Mesenchymal stem cell (in vitro differentiated cells and primary cell): Measurements from ENCODE around the gene FGF19.

Source experiments
- DNase-seq: peaks from one replicate; pipeline ENCODE4 v3.0.0-alpha.2; 2013
- H2AFZ ChIP-seq: one replicate; pipeline ENCODE4 v1.6.1; 2013; ENCODE audit warnings: low read depth, mild to moderate bottlenecking, control low read depth, inconsistent platforms, low read length, moderate library complexity
- H2AK5ac ChIP-seq: 2 replicates; pipeline ENCODE4 v1.6.1; 2013; ENCODE audit warnings: low read length, moderate library complexity, mild to moderate bottlenecking, inconsistent platforms; ENCODE audit not compliant: severe bottlenecking
- H2BK120ac ChIP-seq: one replicate; pipeline ENCODE4 v1.6.1; 2013; ENCODE audit warnings: low read depth, mild to moderate bottlenecking, inconsistent platforms, low read length, moderate library complexity
- H2BK12ac ChIP-seq, 2 experiments: one replicate each; pipeline ENCODE4 v1.6.1; 2013; ENCODE audit warnings: inconsistent platforms in 2 of 2, low read length in 2 of 2, mild to moderate bottlenecking in 2 of 2, moderate library complexity in 2 of 2, control low read depth in 1 of 2
- H2BK15ac ChIP-seq: one replicate; pipeline ENCODE4 v1.6.1; 2013; ENCODE audit warnings: mild to moderate bottlenecking, low read depth, inconsistent platforms; ENCODE audit not compliant: poor library complexity, severe bottlenecking
- H2BK5ac ChIP-seq: 2 replicates; pipeline ENCODE4 v1.6.1; 2013; ENCODE audit warnings: low read depth, mild to moderate bottlenecking, low read length, control low read depth, inconsistent platforms; ENCODE audit not compliant: poor library complexity, severe bottlenecking
- H3K14ac ChIP-seq, 2 experiments: one replicate each; pipeline ENCODE4 v1.6.1; 2013; ENCODE audit warnings: inconsistent platforms in 2 of 2, low read length in 2 of 2, control low read depth in 1 of 2, mild to moderate bottlenecking in 1 of 2, moderate library complexity in 1 of 2
- H3K18ac ChIP-seq, 2 experiments: one replicate each; pipeline ENCODE4 v1.6.1; 2013; ENCODE audit warnings: inconsistent platforms in 2 of 2, low read length in 2 of 2, control low read depth in 1 of 2, low read depth in 1 of 2, mild to moderate bottlenecking in 1 of 2
- H3K23ac ChIP-seq, 2 experiments: one replicate each; pipeline ENCODE4 v1.6.1; 2013; ENCODE audit warnings: inconsistent platforms in 2 of 2, low read length in 2 of 2, mild to moderate bottlenecking in 2 of 2, moderate library complexity in 2 of 2, control low read depth in 1 of 2
- H3K27ac ChIP-seq: 2 replicates; pipeline ENCODE4 v1.5.1; 2013; ENCODE audit warnings: mild to moderate bottlenecking, moderate library complexity, low read length, control low read depth, inconsistent platforms; ENCODE audit not compliant: poor library complexity, severe bottlenecking
- H3K27me3 ChIP-seq, 2 experiments: 2 replicates each; pipeline versions ENCODE4 v1.6.1 to v1.7.0; 2013; ENCODE audit warnings: low read length in 2 of 2, mild to moderate bottlenecking in 2 of 2, moderate library complexity in 2 of 2, control low read depth in 1 of 2, inconsistent platforms in 1 of 2; ENCODE audit not compliant: control insufficient read depth in 1 of 2, insufficient read depth in 1 of 2
- H3K36me3 ChIP-seq, 2 experiments: 2 replicates each; pipeline versions ENCODE4 v1.6.1 to v1.7.0; 2013; ENCODE audit warnings: low read length in 2 of 2, control low read depth in 1 of 2, inconsistent platforms in 1 of 2, low read depth in 1 of 2, mild to moderate bottlenecking in 1 of 2; ENCODE audit not compliant: insufficient read depth in 2 of 2, control insufficient read depth in 1 of 2
- H3K4ac ChIP-seq, 2 experiments: one replicate each; pipeline ENCODE4 v1.6.1; 2013; ENCODE audit warnings: inconsistent platforms in 2 of 2, low read length in 2 of 2, mild to moderate bottlenecking in 2 of 2, moderate library complexity in 2 of 2, control low read depth in 1 of 2, low read depth in 1 of 2
- H3K4me1 ChIP-seq: 2 replicates; pipeline ENCODE4 v1.6.1; 2013; ENCODE audit warnings: low read depth, low read length, control low read depth; ENCODE audit not compliant: control insufficient read depth, insufficient read depth
- H3K4me2 ChIP-seq: 2 replicates; pipeline ENCODE4 v1.6.1; 2013; ENCODE audit warnings: low read length, mild to moderate bottlenecking, inconsistent platforms; ENCODE audit not compliant: poor library complexity, severe bottlenecking
- H3K4me3 ChIP-seq, 2 experiments: 2 replicates each; pipeline versions ENCODE4 v1.5.1 to v1.7.0; 2013; ENCODE audit warnings: low read length in 2 of 2, mild to moderate bottlenecking in 2 of 2, control low read depth in 1 of 2, low read depth in 1 of 2; ENCODE audit not compliant: insufficient read depth in 1 of 2
- H3K79me1 ChIP-seq: replicated peaks from 2 replicates; pipeline ENCODE4 v1.6.1; 2013; ENCODE audit warnings: mild to moderate bottlenecking, control low read depth, low read length, inconsistent platforms; ENCODE audit not compliant: poor library complexity, severe bottlenecking
- H3K9ac ChIP-seq: 2 replicates; pipeline ENCODE4 v1.7.0; 2013; ENCODE audit warnings: mild to moderate bottlenecking, low read length, moderate library complexity
- H3K9me3 ChIP-seq: 2 replicates; pipeline ENCODE4 v1.7.0; 2013; ENCODE audit warnings: mild to moderate bottlenecking, low read length; ENCODE audit not compliant: control insufficient read depth
- H4K8ac ChIP-seq: one replicate; pipeline ENCODE4 v1.6.1; 2013; ENCODE audit warnings: inconsistent platforms, mild to moderate bottlenecking, low read length, moderate library complexity
- H4K91ac ChIP-seq: one replicate; pipeline ENCODE4 v1.6.1; 2013; ENCODE audit warnings: mild to moderate bottlenecking, low read length, inconsistent platforms
- WGBS: methylation state at CpG from one replicate; pipeline ENCODE4 v1.1.7; 2013; ENCODE audit warnings: mixed read lengths; 5-methylcytosine and 5-hydroxymethylcytosine counted together

FGF19 gene

GRCh38 chr11:69748637-69749036 is 44.8 kb upstream of the FGF19 start:
- peaks cover 26% of the 10 kb centered on the region for H3K4me1 ChIP-seq

GRCh38 chr11:69746752-69747742 is 43.2 kb upstream of the FGF19 start:
- Histone ChIP-seq H3K9me3 (no peaks in the 10 kb centered on the region), H4K8ac (no peak overlapping the region), H3K27ac (no peak overlapping the region), H3K14ac (peak overlapping the region in 1 of 2 experiments; percentile 45), H3K27me3 (peaks cover 3 to 53% of the 10 kb centered on the region in 2 experiments), H3K18ac (no peak overlapping the region), H2BK120ac (no peak overlapping the region), H4K91ac (peak overlapping the region; percentile 57), H3K4me1 (peaks cover 32% of the 10 kb centered on the region), H3K79me1 (no peaks in the 10 kb centered on the region), H3K9ac (no peak overlapping the region), H2AFZ (no peak overlapping the region), H3K23ac (no peak overlapping the region), H2AK5ac (peak overlapping the region; percentile 83), H3K4ac (peak overlapping the region in 1 of 2 experiments; percentile 2), H2BK5ac (no peak overlapping the region), H3K4me3 (no peak overlapping the region), H2BK15ac (peak overlapping the region; percentile 31), H3K36me3 (no peaks in the 10 kb centered on the region), H3K4me2 (no peak overlapping the region), H2BK12ac (peak overlapping the region in 1 of 2 experiments; percentile 32)
- 83% methylated on average over 29 of the region's 29 CpGs for WGBS
- DNase-seq: no peak

More at GRCh38 chr11:69748637-69749036, 44.8 kb upstream of the FGF19 start:
- Histone ChIP-seq H4K8ac (no peak overlapping the region), H2BK12ac (no peak overlapping the region), H3K4ac (peak overlapping the region in 1 of 2 experiments; percentile 5), H3K9me3 (no peaks in the 10 kb centered on the region), H3K79me1 (no peaks in the 10 kb centered on the region), H3K18ac (no peak overlapping the region), H4K91ac (no peak overlapping the region), H2BK120ac (no peak overlapping the region), H3K23ac (no peak overlapping the region), H3K4me3 (no peak overlapping the region), H2BK15ac (no peak overlapping the region), H3K36me3 (no peaks in the 10 kb centered on the region), H3K4me2 (no peak overlapping the region), H2AK5ac (no peak overlapping the region), H3K9ac (no peak overlapping the region), H3K27ac (no peak overlapping the region), H2BK5ac (no peak overlapping the region), H3K14ac (no peak overlapping the region), H2AFZ (no peak overlapping the region), H3K27me3 (peaks cover 7 to 46% of the 10 kb centered on the region in 2 experiments)
- WGBS: 93% methylated on average over 11 of the region's 11 CpGs
- no peak for DNase-seq

GRCh38 chr11:69746140-69746539 is 42.3 kb upstream of the FGF19 start:
- peak overlapping the region; percentile 12 for H4K91ac ChIP-seq
- H2BK120ac ChIP-seq: no peak overlapping the region
- no peak for DNase-seq
- H3K14ac ChIP-seq: peak overlapping the region in 1 of 2 experiments; percentile 55
- peaks cover 32% of the 10 kb centered on the region for H3K4me1 ChIP-seq
- no peak overlapping the region for H2AFZ ChIP-seq
- H2BK5ac ChIP-seq: no peak overlapping the region
- H3K23ac ChIP-seq: no peak overlapping the region
- H2AK5ac ChIP-seq: peak overlapping the region; percentile 83
- peaks cover 3 to 58% of the 10 kb centered on the region in 2 experiments for H3K27me3 ChIP-seq
- H3K4ac ChIP-seq: no peak overlapping the region
- H3K36me3 ChIP-seq: no peaks in the 10 kb centered on the region
- no peaks in the 10 kb centered on the region for H3K9me3 ChIP-seq
- no peaks in the 10 kb centered on the region for H3K79me1 ChIP-seq
- H4K8ac ChIP-seq: no peak overlapping the region
- peak overlapping the region in 1 of 2 experiments; percentile 13 for H3K18ac ChIP-seq
- no peak overlapping the region for H3K4me3 ChIP-seq
- H2BK12ac ChIP-seq: peak overlapping the region in 1 of 2 experiments; percentile 12
- no peak overlapping the region for H3K9ac ChIP-seq
- no peak overlapping the region for H2BK15ac ChIP-seq
- H3K4me2 ChIP-seq: no peak overlapping the region
- H3K27ac ChIP-seq: no peak overlapping the region
- 93% methylated on average over 8 of the region's 8 CpGs for WGBS

- Histone ChIP-seq H3K27ac (no peak overlapping the region), H3K4me2 (no peak overlapping the region), H3K27me3 (peaks cover 3 to 54% of the 10 kb centered on the region in 2 experiments), H3K9me3 (no peaks in the 10 kb centered on the region), H3K4me1 (peaks cover 32% of the 10 kb centered on the region), H2BK12ac (peak overlapping the region in 1 of 2 experiments; percentile 88), H3K4me3 (no peak overlapping the region), H2BK120ac (peak overlapping the region; percentile 78), H3K14ac (no peak overlapping the region), H3K36me3 (no peaks in the 10 kb centered on the region), H2BK15ac (peak overlapping the region; percentile 68), H2AK5ac (peak overlapping the region; percentile 65), H3K23ac (no peak overlapping the region), H3K79me1 (no peaks in the 10 kb centered on the region), H3K9ac (no peak overlapping the region), H2AFZ (no peak overlapping the region), H2BK5ac (no peak overlapping the region), H4K8ac (peak overlapping the region; percentile 66), H3K18ac (peak overlapping the region in 1 of 2 experiments; percentile 9), H3K4ac (no peak overlapping the region), H4K91ac (peak overlapping the region; percentile 80)
- WGBS: 88% methylated on average over 10 of the region's 10 CpGs
- no peak for DNase-seq
Observed at GRCh38 chr11:69745201-69745600, 41.4 kb upstream of the FGF19 start.
